Ovary (tissue), 3 donors: ENCODE measurements around the gene FBXW7.

ENCODE experiments used
- POLR2A ChIP-seq: fragments of 450-650 bp; IDR thresholded peaks from one replicate; pipeline ENCODE4 v1.6.1; 2017; ENCODE audit warnings: antibody characterized with exemption, mild to moderate bottlenecking, moderate library complexity
- TF ChIP-seq, protein P1 (sequence below), 3 donors: fragments of 450-650 bp in 2 of 3; fragments of 200-600 bp in 1 of 3; IDR thresholded peaks; one replicate each; pipeline versions ENCODE4 v1.5.1 to v1.8.0; 2016 to 2022; ENCODE audit warnings: antibody characterized with exemption in 3 of 3, mild to moderate bottlenecking in 1 of 3
- donor health status: DM: no; HTN: no; CAD: no.

DNA sequence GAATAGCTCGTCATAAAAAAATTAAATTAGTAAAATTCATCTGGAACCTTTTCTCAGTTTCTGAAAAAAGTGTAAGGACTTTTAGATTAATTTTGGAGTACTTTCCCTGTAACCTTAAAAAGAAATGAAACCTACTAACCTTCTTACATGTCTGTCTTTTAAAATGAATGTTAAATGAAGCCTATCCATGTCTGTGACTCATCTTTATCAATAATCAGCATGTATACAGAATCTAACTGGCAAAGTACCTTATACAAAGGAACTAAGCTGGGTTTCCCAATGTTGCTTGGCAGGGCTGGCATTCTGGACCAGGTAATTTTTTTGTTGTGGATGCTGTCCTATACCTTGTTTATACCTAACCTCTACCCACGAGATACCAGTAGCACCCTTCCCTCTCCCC, 13.6 kb downstream of the FBXW7 start:
- TF ChIP-seq, protein P1, sequence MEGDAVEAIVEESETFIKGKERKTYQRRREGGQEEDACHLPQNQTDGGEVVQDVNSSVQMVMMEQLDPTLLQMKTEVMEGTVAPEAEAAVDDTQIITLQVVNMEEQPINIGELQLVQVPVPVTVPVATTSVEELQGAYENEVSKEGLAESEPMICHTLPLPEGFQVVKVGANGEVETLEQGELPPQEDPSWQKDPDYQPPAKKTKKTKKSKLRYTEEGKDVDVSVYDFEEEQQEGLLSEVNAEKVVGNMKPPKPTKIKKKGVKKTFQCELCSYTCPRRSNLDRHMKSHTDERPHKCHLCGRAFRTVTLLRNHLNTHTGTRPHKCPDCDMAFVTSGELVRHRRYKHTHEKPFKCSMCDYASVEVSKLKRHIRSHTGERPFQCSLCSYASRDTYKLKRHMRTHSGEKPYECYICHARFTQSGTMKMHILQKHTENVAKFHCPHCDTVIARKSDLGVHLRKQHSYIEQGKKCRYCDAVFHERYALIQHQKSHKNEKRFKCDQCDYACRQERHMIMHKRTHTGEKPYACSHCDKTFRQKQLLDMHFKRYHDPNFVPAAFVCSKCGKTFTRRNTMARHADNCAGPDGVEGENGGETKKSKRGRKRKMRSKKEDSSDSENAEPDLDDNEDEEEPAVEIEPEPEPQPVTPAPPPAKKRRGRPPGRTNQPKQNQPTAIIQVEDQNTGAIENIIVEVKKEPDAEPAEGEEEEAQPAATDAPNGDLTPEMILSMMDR (IDR thresholded peaks at IDR 0.05) = no peak
- TF ChIP-seq POLR2A = no peak
